Endothelial cell of umbilical vein (primary cell): Measurements from ENCODE around the gene CUX1. TPM values are rescaled to one million over a fixed set of nuclear protein-coding genes. Genes with fewer than 3 reads are reported as not detected.
A peak's percentile ranks its signal among the peaks of the same experiment; 100 is the strongest.

Source experiments
- BruUV-seq: library from RNA; stranded (reverse); fragments of 400-500 nt; replicated peaks from 2 replicates; lab custom pipeline; 2021; lab: Mats Ljungman, UMichigan
- CTCF ChIA-PET: fragments of 300-600, 350-600 bp; sonication (Branson Sonifier 250); formaldehyde crosslinking; loops from one replicate; lab custom pipeline; 2021; ENCODE audit warnings: antibody characterized with exemption, inconsistent platforms; lab: Charles Lee
- POLR2A ChIA-PET: fragments of 300-600, 350-600 bp; sonication (Branson Sonifier 250); formaldehyde crosslinking; loops from one replicate; lab custom pipeline; 2021; ENCODE audit warnings: antibody characterized with exemption, inconsistent platforms; lab: Charles Lee
- DNase-seq: peaks from one replicate; pipeline ENCODE4 v3.0.0-alpha.2; 2011; ENCODE audit warnings: low read depth, low spot score
- FAIRE-seq: peaks from 2 replicates; lab custom pipeline; 2011; peaks lifted over from hg19 to GRCh38; lab: Jason Lieb, UNC
- H2AFZ ChIP-seq: 2 replicates; pipeline ENCODE4 v1.6.0; 2012; ENCODE audit warnings: low read depth, low read length, control low read depth, inconsistent platforms
- H3K27ac ChIP-seq: 2 replicates; pipeline ENCODE4 v1.5.1; 2011; ENCODE audit warnings: low read depth, mild to moderate bottlenecking, control low read depth, low read length, moderate library complexity; ENCODE audit not compliant: insufficient read depth
- H3K27me3 ChIP-seq, 2 experiments: 2 replicates each; pipeline versions ENCODE4 v1.6.0 to v1.6.1; 2011; ENCODE audit warnings: low read length in 2 of 2, mixed read lengths in 1 of 2; ENCODE audit not compliant: control insufficient read depth in 2 of 2, insufficient read depth in 2 of 2
- H3K36me3 ChIP-seq, 2 experiments: 2 replicates in 1 of 2; 3 replicates in 1 of 2; pipeline ENCODE4 v1.5.1; 2011; ENCODE audit warnings: low read length in 2 of 2, mild to moderate bottlenecking in 1 of 2, moderate library complexity in 1 of 2; ENCODE audit not compliant: control insufficient read depth in 2 of 2, insufficient read depth in 2 of 2; ENCODE audit errors: extremely low read depth in 1 of 2
- H3K4me1 ChIP-seq: 3 replicates; pipeline ENCODE4 v1.5.1; 2011; ENCODE audit warnings: mild to moderate bottlenecking, low read length; ENCODE audit not compliant: control insufficient read depth, insufficient read depth; ENCODE audit errors: extremely low read depth
- H3K4me2 ChIP-seq: 2 replicates; pipeline ENCODE4 v1.6.1; 2011; ENCODE audit warnings: low read length, control low read depth, mixed read lengths; ENCODE audit not compliant: insufficient read depth
- H3K4me3 ChIP-seq, 3 experiments: fragments of 200-600 bp in 1 of 3; sonication (generic), shearing (Covaris generic) in 1 of 3; replicated peaks in 1 of 3; 2 replicates each; pipeline ENCODE4 v1.5.1; 2011 to 2016; ENCODE audit warnings: control low read depth in 3 of 3, low read length in 3 of 3, mild to moderate bottlenecking in 2 of 3, inconsistent platforms in 1 of 3, low read depth in 1 of 3, moderate library complexity in 1 of 3; ENCODE audit not compliant: insufficient read depth in 1 of 3
- H3K79me2 ChIP-seq: 2 replicates; pipeline ENCODE4 v1.6.0; 2012; ENCODE audit warnings: low read length, inconsistent platforms; ENCODE audit not compliant: control insufficient read depth, insufficient read depth
- H3K9ac ChIP-seq: replicated peaks from 2 replicates; pipeline ENCODE3; 2011; ENCODE audit warnings: low read length, control low read depth; ENCODE audit not compliant: insufficient read depth; ENCODE audit errors: extremely low read depth
- H3K9me1 ChIP-seq: replicated peaks from 3 replicates; pipeline ENCODE4 v1.6.0; 2011; ENCODE audit warnings: mild to moderate bottlenecking, low read length; ENCODE audit not compliant: control insufficient read depth, insufficient read depth; ENCODE audit errors: extremely low read depth
- H3K9me3 ChIP-seq: replicated peaks from 2 replicates; pipeline ENCODE4 v1.5.1; 2012; ENCODE audit warnings: low read length, inconsistent platforms; ENCODE audit not compliant: control insufficient read depth, insufficient read depth
- H4K20me1 ChIP-seq: replicated peaks from 2 replicates; pipeline ENCODE3; 2011; ENCODE audit warnings: mild to moderate bottlenecking, low read length; ENCODE audit not compliant: control insufficient read depth, insufficient read depth; ENCODE audit errors: extremely low read depth
- CTCF ChIP-seq, 2 donors: IDR thresholded peaks; 1 replicate in 1 of 2; 2 replicates in 1 of 2; pipeline ENCODE4 v1.5.1; 2011; ENCODE audit warnings: low read length in 2 of 2, mild to moderate bottlenecking in 2 of 2, moderate library complexity in 2 of 2, control low read depth in 1 of 2, inconsistent platforms in 1 of 2, low read depth in 1 of 2; ENCODE audit not compliant: insufficient read depth in 1 of 2; ENCODE audit errors: extremely low read depth in 1 of 2
- EZH2 ChIP-seq: IDR thresholded peaks from 2 replicates; pipeline ENCODE4 v1.6.1; 2012; ENCODE audit warnings: borderline replicate concordance, low read depth, mild to moderate bottlenecking, moderate library complexity, low read length, inconsistent platforms; ENCODE audit not compliant: severe bottlenecking
- FOS ChIP-seq: IDR thresholded peaks from 2 replicates; pipeline ENCODE4 v1.6.1; 2011; ENCODE audit warnings: mild to moderate bottlenecking, low read length, moderate library complexity, borderline replicate concordance; ENCODE audit not compliant: insufficient read depth
- GATA2 ChIP-seq: IDR thresholded peaks from 2 replicates; pipeline ENCODE4 v1.7.0; 2011; ENCODE audit warnings: low read depth, mild to moderate bottlenecking, moderate library complexity, mixed read lengths, low read length; ENCODE audit not compliant: insufficient read length, insufficient read depth
- JUN ChIP-seq: IDR thresholded peaks from 2 replicates; pipeline ENCODE4 v1.6.1; 2011; ENCODE audit warnings: borderline replicate concordance, low read depth; ENCODE audit not compliant: insufficient read length, insufficient read depth
- MAX ChIP-seq: IDR thresholded peaks from 2 replicates; pipeline ENCODE4 v1.6.1; 2011; ENCODE audit not compliant: insufficient read depth, insufficient read length
- MYC ChIP-seq: IDR thresholded peaks from one replicate; pipeline ENCODE4 v1.6.1; 2011; ENCODE audit warnings: mild to moderate bottlenecking, low read depth, low read length
- POLR2A ChIP-seq: IDR thresholded peaks from 2 replicates; pipeline ENCODE4 v1.6.1; 2012; ENCODE audit warnings: low read depth, mild to moderate bottlenecking, control low read depth, low read length
- POLR2AphosphoS5 ChIP-seq: IDR thresholded peaks from 2 replicates; pipeline ENCODE4 v1.6.1; 2012; ENCODE audit warnings: low read depth, mild to moderate bottlenecking, control low read depth, low read length, moderate library complexity; ENCODE audit not compliant: insufficient read depth
- dilution Hi-C: fragments of 300-500 bp; cut with MboI; formaldehyde crosslinking; loops from one replicate; pipeline ENCODE4 v1.15.0; 2019; ENCODE audit warnings: low sequenced_read_pairs; ENCODE audit not compliant: extremely low pct_ligation_motif_present
- intact Hi-C: fragments of 100-400 bp; cut with micrococcal nuclease; formaldehyde crosslinking; loops from one replicate; pipeline ENCODE4 v1.10.0; 2022
- polyA plus RNA-seq, 4 experiments: library from polyadenylated mRNA; depleted of rRNA in 3 of 4; stranded (reverse) in 3 of 4; unstranded in 1 of 4; fragments of >200 nt; gene quantifications; 2 replicates each; pipeline versions ENCODE4 v1.2.1 to v1.2.3, GENCODE V29; 2011 to 2012; ENCODE audit warnings: missing spikeins in 1 of 4
- total RNA-seq: library from RNA; stranded (reverse); gene quantifications from 2 replicates; pipeline ENCODE4 v1.2.3, GENCODE V29; 2021

CUX1 gene
- total and polyA plus RNA-seq, 2 donors (not counting 3 experiments of a cell fraction or from before 2014, with no cell fraction given): 13.8 to 49.8 TPM

GRCh38 chr7:102021841-102022618, 204.6 kb downstream of the CUX1 start:
- DNase-seq: no peak
- BruUV-seq: no TSS peak
- POLR2A ChIA-PET: no interaction called here
- dilution Hi-C loops: no loop called here
- Histone ChIP-seq H3K27ac (no peak overlapping the region), H3K4me3 (no peak overlapping the region), H3K4me2 (no peak overlapping the region), H3K9me3 (no peaks in the 10 kb centered on the region), H3K9ac (no peak overlapping the region), H3K27me3 (no peaks in the 10 kb centered on the region), H3K36me3 (no peaks in the 10 kb centered on the region), H3K4me1 (no peaks in the 10 kb centered on the region), H2AFZ (no peak overlapping the region), H4K20me1 (no peaks in the 10 kb centered on the region), H3K9me1 (no peaks in the 10 kb centered on the region), H3K79me2 (no peaks in the 10 kb centered on the region)
- TF ChIP-seq FOS (no peak), CTCF (IDR thresholded peaks at IDR 0.05; ENCODE audit: extremely low read depth in 1 of 2, insufficient read depth in 1 of 2, low read depth in 1 of 2, low read length in 2 of 2) (no peak), POLR2A (no peak), JUN (no peak), MAX (no peak), EZH2 (no peak), MYC (no peak), POLR2AphosphoS5 (no peak), GATA2 (no peak)
- CTCF ChIA-PET: no interaction called here
- intact Hi-C loops: no loop called here
- peak; percentile 15 for FAIRE-seq
